ENCODE measurements around the gene DTL.

Gene DTL

GRCh38 chr1:212098310-212098709 lies 62.8 kb downstream of the DTL start:
- H3K9ac ChIP-seq (ENCODE audit: low read length) = no peak overlapping the region
- no peak overlapping the region for H3K4me3 ChIP-seq (ENCODE audit: insufficient read depth, low read length, poor library complexity, severe bottlenecking)
- no peak overlapping the region for H2AFZ ChIP-seq (ENCODE audit: low read depth, low read length, severe bottlenecking)
- H3K27me3 ChIP-seq (ENCODE audit: low read length) = no peaks in the 10 kb centered on the region
- no peak overlapping the region for H3K27ac ChIP-seq (ENCODE audit: low read depth, low read length)
- no peak overlapping the region for H3K4me2 ChIP-seq (ENCODE audit: low read depth, low read length, poor library complexity, severe bottlenecking)
- H3K9me3 ChIP-seq (ENCODE audit: insufficient read depth, low read length) = no peaks in the 10 kb centered on the region
- H3F3A ChIP-seq (ENCODE audit: insufficient read depth) = no peaks in the 10 kb centered on the region
- H4K20me1 ChIP-seq (ENCODE audit: low read depth, low read length) = peaks cover 15% of the 10 kb centered on the region; the same call in 1 of the 2 replicates
- H3K9me2 ChIP-seq (replicated peaks; ENCODE audit: insufficient read depth, low read length) = no peaks in the 10 kb centered on the region
- peaks cover 29% of the 10 kb centered on the region for H3K36me3 ChIP-seq (ENCODE audit: low read length)
- peaks cover 44% of the 10 kb centered on the region for H3K79me2 ChIP-seq (ENCODE audit: insufficient read depth, low read length)
- TF ChIP-seq, protein P1, sequence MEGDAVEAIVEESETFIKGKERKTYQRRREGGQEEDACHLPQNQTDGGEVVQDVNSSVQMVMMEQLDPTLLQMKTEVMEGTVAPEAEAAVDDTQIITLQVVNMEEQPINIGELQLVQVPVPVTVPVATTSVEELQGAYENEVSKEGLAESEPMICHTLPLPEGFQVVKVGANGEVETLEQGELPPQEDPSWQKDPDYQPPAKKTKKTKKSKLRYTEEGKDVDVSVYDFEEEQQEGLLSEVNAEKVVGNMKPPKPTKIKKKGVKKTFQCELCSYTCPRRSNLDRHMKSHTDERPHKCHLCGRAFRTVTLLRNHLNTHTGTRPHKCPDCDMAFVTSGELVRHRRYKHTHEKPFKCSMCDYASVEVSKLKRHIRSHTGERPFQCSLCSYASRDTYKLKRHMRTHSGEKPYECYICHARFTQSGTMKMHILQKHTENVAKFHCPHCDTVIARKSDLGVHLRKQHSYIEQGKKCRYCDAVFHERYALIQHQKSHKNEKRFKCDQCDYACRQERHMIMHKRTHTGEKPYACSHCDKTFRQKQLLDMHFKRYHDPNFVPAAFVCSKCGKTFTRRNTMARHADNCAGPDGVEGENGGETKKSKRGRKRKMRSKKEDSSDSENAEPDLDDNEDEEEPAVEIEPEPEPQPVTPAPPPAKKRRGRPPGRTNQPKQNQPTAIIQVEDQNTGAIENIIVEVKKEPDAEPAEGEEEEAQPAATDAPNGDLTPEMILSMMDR (IDR thresholded peaks at IDR 0.05; ENCODE audit: insufficient read depth, low read length, poor library complexity, severe bottlenecking) = no peak
- TF ChIP-seq EZH2phosphoT487 (conservative IDR thresholded peaks at IDR 0.05; ENCODE audit: low read length) = no peak

GRCh38 chr1:212098771-212099170 lies 63.2 kb downstream of the DTL start:
- peaks cover 44% of the 10 kb centered on the region for H3K79me2 ChIP-seq (ENCODE audit: insufficient read depth, low read length)
- TF ChIP-seq EZH2phosphoT487 (conservative IDR thresholded peaks at IDR 0.05; ENCODE audit: low read length) = no peak
- TF ChIP-seq, protein P1 (IDR thresholded peaks at IDR 0.05; ENCODE audit: insufficient read depth, low read length, poor library complexity, severe bottlenecking) = no peak

GRCh38 chr1:212101251-212101650 lies 65.7 kb downstream of the DTL start:
- Histone ChIP-seq H4K20me1 (ENCODE audit: low read depth, low read length) (0 out of 2 replicates have a peak, but pooled peaks cover 15% of the 10 kb centered on the region), H3K27ac (ENCODE audit: low read depth, low read length) (no peak overlapping the region), H3F3A (ENCODE audit: insufficient read depth) (no peaks in the 10 kb centered on the region), H3K79me2 (ENCODE audit: insufficient read depth, low read length) (peaks cover 22% of the 10 kb centered on the region), H2AFZ (ENCODE audit: low read depth, low read length, severe bottlenecking) (no peak overlapping the region), H3K36me3 (ENCODE audit: low read length) (peaks cover 42% of the 10 kb centered on the region), H3K27me3 (ENCODE audit: low read length) (no peaks in the 10 kb centered on the region), H3K4me3 (ENCODE audit: insufficient read depth, low read length, poor library complexity, severe bottlenecking) (no peak overlapping the region), H3K4me2 (ENCODE audit: low read depth, low read length, poor library complexity, severe bottlenecking) (no peak overlapping the region), H3K9me3 (ENCODE audit: insufficient read depth, low read length) (no peaks in the 10 kb centered on the region), H3K9me2 (replicated peaks; ENCODE audit: insufficient read depth, low read length) (no peaks in the 10 kb centered on the region), H3K9ac (ENCODE audit: low read length) (no peak overlapping the region)
- TF ChIP-seq EZH2phosphoT487 (conservative IDR thresholded peaks at IDR 0.05; ENCODE audit: low read length) = no peak
- TF ChIP-seq, protein P1 (IDR thresholded peaks at IDR 0.05; ENCODE audit: insufficient read depth, low read length, poor library complexity, severe bottlenecking) = no peak

More at GRCh38 chr1:212098771-212099170, 63.2 kb downstream of the DTL start:
- no peaks in the 10 kb centered on the region for H3K27me3 ChIP-seq (ENCODE audit: low read length)
- H3K9me2 ChIP-seq (replicated peaks; ENCODE audit: insufficient read depth, low read length) = no peaks in the 10 kb centered on the region
- H3K4me3 ChIP-seq (ENCODE audit: insufficient read depth, low read length, poor library complexity, severe bottlenecking) = no peak overlapping the region
- no peaks in the 10 kb centered on the region for H3F3A ChIP-seq (ENCODE audit: insufficient read depth)
- H3K4me2 ChIP-seq (ENCODE audit: low read depth, low read length, poor library complexity, severe bottlenecking) = no peak overlapping the region
- no peak overlapping the region for H2AFZ ChIP-seq (ENCODE audit: low read depth, low read length, severe bottlenecking)
- no peak overlapping the region for H3K9ac ChIP-seq (ENCODE audit: low read length)
- H4K20me1 ChIP-seq (ENCODE audit: low read depth, low read length) = peaks cover 15% of the 10 kb centered on the region; the same call in 1 of the 2 replicates
- no peaks in the 10 kb centered on the region for H3K9me3 ChIP-seq (ENCODE audit: insufficient read depth, low read length)
- H3K27ac ChIP-seq (ENCODE audit: low read depth, low read length) = no peak overlapping the region
- peaks cover 33% of the 10 kb centered on the region for H3K36me3 ChIP-seq (ENCODE audit: low read length)

All from SU-DHL-6 (cell line).